SK-N-SH (cell line): ENCODE results near the gene DNAH9. TPM values are rescaled to one million over a fixed set of nuclear protein-coding genes. Genes with fewer than 3 reads are reported as not detected.

Experiments
- CTCF ChIA-PET: fragments of 300-600, 350-600 bp; formaldehyde crosslinking; extraction: SDS; loops from one replicate; lab custom pipeline; 2021; lab: Yijun Ruan, JAX
- POLR2A ChIA-PET: fragments of 350-600 bp; sonication (Branson Sonifier 250); formaldehyde crosslinking; extraction: SDS; loops from one replicate; lab custom pipeline; 2020; ENCODE audit warnings: antibody characterized with exemption, inconsistent platforms; lab: Yijun Ruan, JAX
- DNase-seq: peaks from one replicate; pipeline ENCODE4 v3.0.0; 2012
- H2AFZ ChIP-seq: fragments of 200-600 bp; sonication (generic); 2 replicates; pipeline ENCODE4 v1.8.1; 2016; ENCODE audit warnings: antibody characterized with exemption, mild to moderate bottlenecking, low read depth
- H3F3A ChIP-seq: fragments of 200-600 bp; sonication (generic); replicated peaks from 2 replicates; pipeline ENCODE3; 2016; ENCODE audit warnings: antibody characterized with exemption, mild to moderate bottlenecking; ENCODE audit not compliant: insufficient read depth
- H3K27ac ChIP-seq, 2 experiments: fragments of 200-500 bp in 1 of 2; fragments of 200-600 bp in 1 of 2; sonication (Bioruptor generic) in 1 of 2; sonication (generic), shearing (Covaris generic) in 1 of 2; 2 replicates each; pipeline versions ENCODE4 v1.5.1 to v1.6.1; 2014 to 2016; ENCODE audit warnings: low read depth in 2 of 2, inconsistent platforms in 1 of 2, low read length in 1 of 2, mild to moderate bottlenecking in 1 of 2, mixed read lengths in 1 of 2
- H3K27me3 ChIP-seq: fragments of 200-600 bp; sonication (generic), shearing (Covaris generic); 2 replicates; pipeline ENCODE4 v1.6.1; 2016; ENCODE audit warnings: mixed run types; ENCODE audit not compliant: insufficient read depth
- H3K36me3 ChIP-seq, 2 experiments: fragments of 200-500 bp in 1 of 2; fragments of 200-600 bp in 1 of 2; sonication (Bioruptor generic) in 1 of 2; sonication (generic) in 1 of 2; replicated peaks in 1 of 2; 2 replicates each; pipeline versions ENCODE3 to v1.5.1; 2014 to 2016; ENCODE audit warnings: low read length in 1 of 2, mild to moderate bottlenecking in 1 of 2; ENCODE audit not compliant: insufficient read depth in 2 of 2, control insufficient read depth in 1 of 2
- H3K4me1 ChIP-seq, 2 experiments: fragments of 200-500 bp in 1 of 2; fragments of 200-600 bp in 1 of 2; sonication (Bioruptor generic) in 1 of 2; sonication (generic), shearing (Covaris generic) in 1 of 2; 2 replicates each; pipeline versions ENCODE4 v1.5.1 to v1.6.1; 2014 to 2016; ENCODE audit warnings: low read depth in 1 of 2, low read length in 1 of 2, mixed run types in 1 of 2; ENCODE audit not compliant: insufficient read depth in 2 of 2, control insufficient read depth in 1 of 2
- H3K4me2 ChIP-seq: fragments of 200-600 bp; sonication (generic), shearing (Covaris generic); 2 replicates; pipeline ENCODE4 v1.6.1; 2017; ENCODE audit warnings: mixed run types
- H3K4me3 ChIP-seq, 2 experiments: fragments of 200-500 bp in 1 of 2; fragments of 200-600 bp in 1 of 2; sonication (Bioruptor generic) in 1 of 2; sonication (generic), shearing (Covaris generic) in 1 of 2; 2 replicates each; pipeline versions ENCODE4 v1.5.1 to v1.8.1; 2014 to 2016; ENCODE audit warnings: low read depth in 2 of 2, inconsistent platforms in 1 of 2, low read length in 1 of 2, mild to moderate bottlenecking in 1 of 2, mixed read lengths in 1 of 2, moderate library complexity in 1 of 2
- H3K79me2 ChIP-seq: fragments of 200-600 bp; sonication (generic); 2 replicates; pipeline ENCODE4 v1.8.1; 2017; ENCODE audit warnings: mild to moderate bottlenecking; ENCODE audit not compliant: insufficient read depth
- H3K9ac ChIP-seq: fragments of 200-600 bp; sonication (generic); 2 replicates; pipeline ENCODE4 v1.6.1; 2017; ENCODE audit warnings: mixed run types
- H3K9me2 ChIP-seq: fragments of 200-600 bp; sonication (generic); 2 replicates; pipeline ENCODE4 v1.6.1; 2017; ENCODE audit warnings: mixed run types
- H3K9me3 ChIP-seq: fragments of 200-600 bp; sonication (generic); 2 replicates; pipeline ENCODE4 v1.6.1; 2017; ENCODE audit warnings: mixed run types, mild to moderate bottlenecking, moderate library complexity
- H4K20me1 ChIP-seq: fragments of 200-600 bp; sonication (generic); 2 replicates; pipeline ENCODE4 v1.6.1; 2017; ENCODE audit warnings: mild to moderate bottlenecking, mixed run types; ENCODE audit not compliant: insufficient read depth
- CHD2 ChIP-seq: fragments of 150-350 bp; IDR thresholded peaks from 2 replicates; pipeline ENCODE4 v1.6.1; 2018; ENCODE audit warnings: low read length; ENCODE audit not compliant: partially characterized antibody
- CTCF ChIP-seq: fragments of 200-600 bp; sonication (generic); IDR thresholded peaks from 2 replicates; pipeline ENCODE4 v1.6.1; 2017; ENCODE audit warnings: antibody characterized with exemption, mild to moderate bottlenecking, moderate library complexity
- EZH2phosphoT487 ChIP-seq: fragments of 200-600 bp; sonication (generic); IDR thresholded peaks from 2 replicates; pipeline ENCODE4 v1.6.1; 2017; ENCODE audit warnings: low read depth, mixed run types, mild to moderate bottlenecking, antibody characterized with exemption, moderate library complexity, borderline replicate concordance
- FOXM1 ChIP-seq: IDR thresholded peaks from 2 replicates; pipeline ENCODE4 v1.4.0; 2012; ENCODE audit warnings: low read depth, mild to moderate bottlenecking
- MXI1 ChIP-seq: IDR thresholded peaks from 2 replicates; pipeline ENCODE4 v1.6.1; 2012; ENCODE audit warnings: mild to moderate bottlenecking, low read depth, low read length, improper control_type of control experiment
- SIN3A ChIP-seq: IDR thresholded peaks from 2 replicates; pipeline ENCODE4 v1.6.1; 2012; ENCODE audit warnings: low read depth, mild to moderate bottlenecking, low read length, moderate library complexity, borderline replicate concordance
- TAF1 ChIP-seq: IDR thresholded peaks from 2 replicates; pipeline ENCODE4 v1.6.1; 2012; ENCODE audit warnings: low read depth, mild to moderate bottlenecking, low read length, moderate library complexity, borderline replicate concordance
- YY1 ChIP-seq: IDR thresholded peaks from 2 replicates; pipeline ENCODE4 v1.4.0; 2012; ENCODE audit warnings: low read depth, mild to moderate bottlenecking
- WGBS: methylation state at CpG from one replicate; pipeline ENCODE4 v1.1.6; 2017; ENCODE audit warnings: low lambda C conversion rate; 5-methylcytosine and 5-hydroxymethylcytosine counted together
- polyA plus RNA-seq, 3 experiments: library from polyadenylated mRNA; depleted of rRNA; stranded (reverse); fragments of >200 nt; gene quantifications; 2 replicates each; pipeline ENCODE4 v1.2.3, GENCODE V29; 2012
- TF ChIP-seq, protein P1 (sequence below): IDR thresholded peaks from 2 replicates; pipeline ENCODE4 v1.6.1; 2012; ENCODE audit warnings: mild to moderate bottlenecking, low read depth, low read length, moderate library complexity
- TF ChIP-seq, protein P2 (sequence below): IDR thresholded peaks from 2 replicates; pipeline ENCODE4 v1.4.0; 2012; ENCODE audit warnings: low read depth
- TF ChIP-seq, protein P3 (sequence below): IDR thresholded peaks from 2 replicates; pipeline ENCODE4 v1.4.0; 2012; ENCODE audit warnings: low read depth, borderline replicate concordance

The DNAH9 gene
- polyA plus RNA-seq, 1 of the 3 experiments (the other 2 are of a cell fraction): not detected

- Histone ChIP-seq H3F3A (no peaks in the 10 kb centered on the region), H3K4me1 (no peaks in the 10 kb centered on the region), H2AFZ (no peak overlapping the region), H3K79me2 (no peaks in the 10 kb centered on the region), H3K9ac (no peak overlapping the region), H3K9me2 (no peaks in the 10 kb centered on the region), H3K4me3 (no peak overlapping the region), H3K9me3 (no peaks in the 10 kb centered on the region), H3K27me3 (no peaks in the 10 kb centered on the region), H3K27ac (no peak overlapping the region), H4K20me1 (no peaks in the 10 kb centered on the region), H3K36me3 (no peaks in the 10 kb centered on the region), H3K4me2 (no peak overlapping the region)
- POLR2A ChIA-PET: no interaction called here
- WGBS: 18% methylated on average over 5 of the region's 5 CpGs
- CTCF ChIA-PET: interaction anchor here (1.2 to 1.7 kb wide), 2 partner anchors 8 to 55 kb away, joined by 3 to 6 read pairs; no protein-coding TSS in a partner anchor
- TF ChIP-seq CTCF (no peak), CHD2 (no peak), SIN3A (no peak), FOXM1 (no peak), EZH2phosphoT487 (no peak), MXI1 (no peak), YY1 (no peak), TAF1 (no peak)
- TF ChIP-seq, protein P1, sequence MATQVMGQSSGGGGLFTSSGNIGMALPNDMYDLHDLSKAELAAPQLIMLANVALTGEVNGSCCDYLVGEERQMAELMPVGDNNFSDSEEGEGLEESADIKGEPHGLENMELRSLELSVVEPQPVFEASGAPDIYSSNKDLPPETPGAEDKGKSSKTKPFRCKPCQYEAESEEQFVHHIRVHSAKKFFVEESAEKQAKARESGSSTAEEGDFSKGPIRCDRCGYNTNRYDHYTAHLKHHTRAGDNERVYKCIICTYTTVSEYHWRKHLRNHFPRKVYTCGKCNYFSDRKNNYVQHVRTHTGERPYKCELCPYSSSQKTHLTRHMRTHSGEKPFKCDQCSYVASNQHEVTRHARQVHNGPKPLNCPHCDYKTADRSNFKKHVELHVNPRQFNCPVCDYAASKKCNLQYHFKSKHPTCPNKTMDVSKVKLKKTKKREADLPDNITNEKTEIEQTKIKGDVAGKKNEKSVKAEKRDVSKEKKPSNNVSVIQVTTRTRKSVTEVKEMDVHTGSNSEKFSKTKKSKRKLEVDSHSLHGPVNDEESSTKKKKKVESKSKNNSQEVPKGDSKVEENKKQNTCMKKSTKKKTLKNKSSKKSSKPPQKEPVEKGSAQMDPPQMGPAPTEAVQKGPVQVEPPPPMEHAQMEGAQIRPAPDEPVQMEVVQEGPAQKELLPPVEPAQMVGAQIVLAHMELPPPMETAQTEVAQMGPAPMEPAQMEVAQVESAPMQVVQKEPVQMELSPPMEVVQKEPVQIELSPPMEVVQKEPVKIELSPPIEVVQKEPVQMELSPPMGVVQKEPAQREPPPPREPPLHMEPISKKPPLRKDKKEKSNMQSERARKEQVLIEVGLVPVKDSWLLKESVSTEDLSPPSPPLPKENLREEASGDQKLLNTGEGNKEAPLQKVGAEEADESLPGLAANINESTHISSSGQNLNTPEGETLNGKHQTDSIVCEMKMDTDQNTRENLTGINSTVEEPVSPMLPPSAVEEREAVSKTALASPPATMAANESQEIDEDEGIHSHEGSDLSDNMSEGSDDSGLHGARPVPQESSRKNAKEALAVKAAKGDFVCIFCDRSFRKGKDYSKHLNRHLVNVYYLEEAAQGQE: no peak
- TF ChIP-seq, protein P2, sequence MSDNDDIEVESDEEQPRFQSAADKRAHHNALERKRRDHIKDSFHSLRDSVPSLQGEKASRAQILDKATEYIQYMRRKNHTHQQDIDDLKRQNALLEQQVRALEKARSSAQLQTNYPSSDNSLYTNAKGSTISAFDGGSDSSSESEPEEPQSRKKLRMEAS: no peak
- TF ChIP-seq, protein P3, sequence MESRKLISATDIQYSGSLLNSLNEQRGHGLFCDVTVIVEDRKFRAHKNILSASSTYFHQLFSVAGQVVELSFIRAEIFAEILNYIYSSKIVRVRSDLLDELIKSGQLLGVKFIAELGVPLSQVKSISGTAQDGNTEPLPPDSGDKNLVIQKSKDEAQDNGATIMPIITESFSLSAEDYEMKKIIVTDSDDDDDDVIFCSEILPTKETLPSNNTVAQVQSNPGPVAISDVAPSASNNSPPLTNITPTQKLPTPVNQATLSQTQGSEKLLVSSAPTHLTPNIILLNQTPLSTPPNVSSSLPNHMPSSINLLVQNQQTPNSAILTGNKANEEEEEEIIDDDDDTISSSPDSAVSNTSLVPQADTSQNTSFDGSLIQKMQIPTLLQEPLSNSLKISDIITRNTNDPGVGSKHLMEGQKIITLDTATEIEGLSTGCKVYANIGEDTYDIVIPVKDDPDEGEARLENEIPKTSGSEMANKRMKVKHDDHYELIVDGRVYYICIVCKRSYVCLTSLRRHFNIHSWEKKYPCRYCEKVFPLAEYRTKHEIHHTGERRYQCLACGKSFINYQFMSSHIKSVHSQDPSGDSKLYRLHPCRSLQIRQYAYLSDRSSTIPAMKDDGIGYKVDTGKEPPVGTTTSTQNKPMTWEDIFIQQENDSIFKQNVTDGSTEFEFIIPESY: no peak
- no peak for DNase-seq
Measured at GRCh38 chr17:11636771-11637170, 38.5 kb downstream of the DNAH9 start.
